Myocyte (in vitro differentiated cells): ENCODE measurements around the gene TTI1. TPM values are rescaled to one million over a fixed set of nuclear protein-coding genes. Genes with fewer than 3 reads are reported as not detected.
A peak's percentile ranks its signal among the peaks of the same experiment; 100 is the strongest.

ENCODE experiments used
- DNase-seq: peaks from one replicate; pipeline ENCODE4 v3.0.0-alpha.2; 2012; ENCODE audit warnings: low read depth
- total RNA-seq: library from RNA; depleted of rRNA; stranded (reverse); fragments of >200 nt; gene quantifications from 2 replicates; pipeline ENCODE4 v1.2.3, GENCODE V29; 2014

Gene TTI1
- total RNA-seq, 1 donor from 2014 or later = 21.8 TPM

DNA sequence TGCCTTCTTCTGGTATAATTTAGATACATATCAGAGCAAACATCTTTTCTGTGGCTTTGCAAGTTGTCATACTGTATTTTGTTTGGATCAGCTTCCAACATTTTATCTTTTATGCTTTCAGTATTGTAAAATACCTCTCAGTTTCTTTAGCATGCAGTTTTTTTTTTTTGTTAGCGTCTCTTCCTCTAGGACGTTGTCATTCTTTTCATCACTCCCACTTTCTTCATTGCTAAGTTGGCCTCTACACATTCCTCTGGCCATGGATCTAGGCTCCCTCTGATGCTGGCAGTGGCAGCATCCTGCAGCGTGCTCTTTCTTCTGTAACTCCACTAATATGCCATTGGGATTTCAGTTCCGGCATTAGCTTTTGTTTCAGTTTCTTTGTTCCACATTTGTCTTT, 22.0 kb upstream of the TTI1 start:
- DNase-seq = no peak

DNA sequence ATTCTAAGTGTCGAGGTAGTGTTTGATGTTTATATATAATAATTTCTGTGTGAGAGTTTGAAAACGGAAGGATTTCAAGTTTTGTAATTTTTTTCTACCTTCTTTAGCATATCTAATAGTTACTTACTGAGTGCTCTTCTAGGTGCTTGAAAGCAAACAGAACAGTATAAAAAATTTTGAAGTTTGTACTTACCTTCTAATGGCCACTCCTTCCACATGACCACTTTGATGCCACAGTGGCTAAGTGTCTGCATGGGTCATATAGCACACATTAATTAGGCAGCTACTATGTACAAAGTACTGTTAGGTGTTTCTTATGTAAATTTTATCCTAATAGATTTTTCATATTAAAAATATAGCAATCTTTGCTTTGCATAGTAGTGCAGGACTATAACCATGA, 21.4 kb upstream of the TTI1 start:
- no peak for DNase-seq

DNA sequence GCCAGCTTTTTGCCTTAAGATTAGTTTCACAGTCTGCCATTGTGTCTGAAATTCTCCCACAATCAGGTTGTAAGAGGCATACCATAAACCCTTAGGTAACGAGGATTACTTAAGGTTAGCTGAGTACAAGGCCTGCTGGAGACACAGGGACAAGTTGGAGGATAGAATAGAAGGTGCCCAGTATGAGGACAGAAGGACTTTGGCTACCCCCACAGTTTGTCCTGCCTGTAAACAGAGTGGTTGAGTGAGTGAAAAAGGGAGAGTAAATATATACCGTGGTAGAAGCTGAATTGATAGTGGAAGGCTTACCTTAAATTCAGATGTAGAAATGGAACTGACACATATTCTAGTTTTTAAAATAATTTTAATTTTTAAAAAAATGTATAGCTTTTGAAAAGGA, 19.6 kb upstream of the TTI1 start:
- DNase-seq = no peak

DNA sequence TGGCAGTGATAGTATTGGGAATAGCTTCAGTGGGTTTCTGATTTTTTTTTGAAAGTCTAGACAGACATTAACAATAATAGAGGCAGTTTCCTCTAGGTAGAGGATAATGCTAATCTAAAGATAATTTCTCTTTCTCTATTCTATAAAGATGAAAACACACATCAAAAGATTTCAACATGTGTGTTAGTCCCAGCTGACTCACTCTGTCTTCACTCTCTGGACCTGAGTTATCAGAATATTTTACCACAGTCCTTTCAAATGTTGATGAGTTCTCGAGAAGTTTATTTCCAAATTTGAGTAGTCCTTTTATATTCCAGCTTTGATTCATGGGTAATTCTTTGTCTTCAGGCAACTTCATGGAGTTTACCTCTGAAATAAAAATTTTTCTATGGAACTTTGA, 17.4 kb upstream of the TTI1 start:
- no peak for DNase-seq

DNA sequence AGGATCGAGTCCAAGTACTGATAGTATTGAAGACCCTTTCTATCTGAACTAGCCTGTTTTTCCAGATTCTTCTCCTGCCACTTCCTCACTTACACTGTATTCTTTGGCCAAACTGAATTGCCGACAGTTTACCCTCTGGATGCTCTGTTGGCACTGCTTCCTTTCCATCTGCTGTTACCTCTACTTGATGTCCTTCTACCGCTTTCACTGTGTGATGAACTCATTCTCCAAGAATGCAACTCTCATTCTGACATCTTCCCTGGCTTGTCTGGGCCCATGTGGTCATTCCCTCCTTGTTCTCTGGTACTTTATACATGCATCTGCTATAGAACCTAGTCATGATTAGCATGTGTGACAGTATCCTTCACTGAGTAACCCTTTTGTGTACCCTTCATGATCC, 16.5 kb upstream of the TTI1 start:
- DNase-seq = peak; percentile 59

DNA sequence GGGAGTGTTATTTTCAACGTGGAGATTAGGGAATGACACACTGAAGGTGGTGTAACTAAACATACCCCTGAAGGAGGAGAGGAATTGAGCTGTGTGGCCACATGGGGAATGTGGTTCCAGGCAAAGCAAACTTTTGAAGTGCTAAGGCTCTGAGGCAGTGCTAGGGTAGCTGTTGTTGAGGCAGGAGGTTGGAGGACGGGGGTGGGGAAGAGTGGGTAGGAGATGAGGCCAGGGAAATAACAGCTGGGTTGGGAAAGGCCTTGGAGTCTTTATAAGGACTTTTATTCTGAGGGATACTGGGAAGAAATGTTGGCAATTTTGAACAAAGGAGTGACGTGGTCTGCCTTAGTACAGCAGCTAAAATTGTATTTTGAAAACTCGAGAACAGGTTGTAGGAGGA, 13.3 kb upstream of the TTI1 start:
- DNase-seq = peak; percentile 82

DNA sequence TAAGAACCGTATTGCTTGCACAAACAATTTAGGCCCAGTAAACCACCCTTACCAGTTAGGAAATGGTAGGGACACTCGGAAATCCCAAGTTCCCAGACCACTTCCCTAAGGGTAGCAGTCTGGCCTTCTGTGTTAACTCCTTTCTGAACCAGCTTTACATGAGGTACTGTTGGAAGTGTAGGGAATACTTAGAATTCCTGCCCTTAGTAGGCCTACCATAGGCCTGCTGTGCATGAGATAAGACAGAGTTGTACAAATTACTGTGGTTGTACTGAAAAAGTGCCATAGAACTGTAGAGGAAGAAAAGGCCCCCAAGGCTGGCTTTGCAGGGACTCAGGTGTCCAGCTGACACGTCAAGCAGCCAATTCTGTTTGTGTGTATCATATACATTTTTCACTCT, 11.4 kb upstream of the TTI1 start:
- no peak for DNase-seq

DNA sequence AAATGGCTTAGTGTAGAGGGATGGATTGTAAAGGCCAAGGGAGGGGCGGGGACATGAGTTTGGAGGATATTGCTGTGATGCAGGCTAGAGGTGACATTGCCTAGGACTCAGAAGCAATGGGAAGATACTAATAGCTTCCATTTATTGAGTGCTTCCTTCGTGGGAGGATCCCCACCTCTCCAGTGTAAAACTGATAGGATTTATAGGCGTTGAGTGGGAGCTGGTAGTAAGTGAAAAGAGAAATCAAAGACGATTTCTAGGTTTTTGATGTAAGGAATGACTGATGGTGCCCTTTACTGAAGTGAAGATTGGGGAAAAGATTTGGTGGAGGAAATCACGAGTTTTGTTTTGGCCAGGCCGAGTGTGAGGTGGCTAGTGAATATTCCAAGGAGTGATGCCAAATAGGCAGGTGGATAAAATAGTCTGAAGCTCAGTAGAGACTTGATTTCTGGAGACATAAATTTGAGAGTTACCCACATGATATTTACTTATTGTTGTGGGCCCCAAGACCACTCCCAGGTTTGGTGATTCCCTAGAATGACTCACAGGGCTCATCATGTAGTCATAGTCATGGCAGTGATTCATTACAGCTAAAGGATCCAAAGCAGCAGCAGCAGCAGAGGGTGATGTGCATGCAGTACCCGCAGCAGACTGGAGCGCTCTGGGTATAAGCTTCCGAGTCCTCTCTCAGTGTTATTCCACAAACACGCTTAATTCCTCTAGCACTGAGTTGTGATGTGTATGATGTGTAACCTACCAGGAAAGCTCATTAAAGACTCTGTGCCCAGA, 10.4 kb upstream of the TTI1 start:
- peak; percentile 88 for DNase-seq

DNA sequence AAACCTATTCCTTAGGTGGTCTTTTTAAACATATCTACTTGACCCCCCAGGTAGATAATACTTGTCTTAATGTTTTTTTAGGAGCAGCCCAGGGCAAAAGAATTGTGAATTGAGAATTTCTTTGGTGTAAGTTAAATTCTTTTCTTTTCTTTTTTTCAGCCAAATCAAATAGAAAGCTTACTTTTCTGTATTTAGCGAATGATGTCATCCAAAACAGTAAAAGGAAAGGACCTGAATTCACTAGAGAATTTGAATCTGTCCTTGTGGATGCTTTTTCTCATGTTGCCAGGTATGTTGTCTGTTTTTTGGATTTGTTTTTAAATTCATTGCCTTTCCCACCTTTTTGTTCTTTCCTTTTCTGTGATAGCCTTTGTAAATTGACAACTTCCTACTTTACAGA, 7.0 kb upstream of the TTI1 start:
- no peak for DNase-seq

DNA sequence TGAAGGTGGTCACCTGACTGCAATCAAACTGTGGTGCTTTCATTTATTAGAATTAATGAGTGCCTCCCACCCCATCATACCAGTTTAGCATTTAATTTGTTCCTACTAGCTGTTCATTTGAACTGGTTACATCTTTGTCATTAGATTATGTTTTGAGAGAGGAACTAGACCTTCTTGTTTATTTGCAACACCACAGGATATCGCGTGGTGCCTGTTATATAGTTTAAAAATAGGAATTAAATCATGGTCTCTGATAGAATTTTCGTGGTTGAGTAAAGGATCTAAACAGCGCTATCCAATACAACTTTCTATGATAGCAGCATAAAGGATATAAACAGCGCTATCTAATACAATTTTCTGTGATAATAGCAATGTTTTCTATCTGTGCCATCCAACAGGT, 3.1 kb upstream of the TTI1 start:
- no peak for DNase-seq

DNA sequence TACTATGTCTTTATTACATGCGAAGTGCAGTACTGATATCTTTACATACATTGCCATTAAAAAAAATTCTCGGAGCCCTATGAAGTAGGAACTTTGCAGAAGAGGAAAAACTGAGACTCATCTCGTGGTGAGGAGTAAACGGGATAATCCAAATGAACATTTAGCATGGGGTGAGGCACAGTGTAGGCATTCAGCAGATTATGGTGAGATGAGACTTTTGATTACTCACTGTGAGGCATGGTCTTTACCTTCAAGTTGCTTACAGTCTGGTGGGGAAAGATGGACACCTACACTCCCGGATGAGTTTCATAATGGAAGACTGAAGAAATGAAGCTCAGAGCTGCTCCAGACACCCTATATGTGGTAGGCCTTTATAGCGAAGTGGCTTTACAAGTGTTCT, 1.7 kb upstream of the TTI1 start:
- no peak for DNase-seq

DNA sequence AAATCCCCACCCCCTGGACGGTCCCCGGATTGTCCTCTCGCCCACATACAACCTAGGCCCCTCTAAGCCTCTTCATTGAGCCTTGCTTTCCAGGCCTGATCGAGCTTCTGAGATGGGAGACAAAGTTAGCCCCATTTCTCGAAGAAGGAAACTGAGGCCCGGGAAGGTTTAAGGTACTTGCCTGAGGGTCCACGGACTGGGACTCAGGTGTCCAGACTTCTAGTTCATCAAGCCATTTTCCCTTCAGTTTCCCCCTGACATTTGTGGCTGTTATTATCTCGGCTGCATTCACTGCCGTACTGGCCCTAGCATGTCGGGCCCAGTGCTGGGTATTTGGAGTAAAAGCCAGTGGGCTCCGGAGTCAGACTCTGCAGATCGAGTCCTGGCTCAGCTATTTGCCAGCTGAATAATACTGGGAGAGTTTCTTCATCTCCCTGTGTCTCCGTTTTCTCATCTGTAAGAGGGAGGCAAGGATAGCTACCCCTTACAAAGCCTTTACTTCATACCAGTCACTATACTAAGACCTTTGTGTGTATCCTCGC, 923 bp upstream of the TTI1 start:
- no peak for DNase-seq

DNA sequence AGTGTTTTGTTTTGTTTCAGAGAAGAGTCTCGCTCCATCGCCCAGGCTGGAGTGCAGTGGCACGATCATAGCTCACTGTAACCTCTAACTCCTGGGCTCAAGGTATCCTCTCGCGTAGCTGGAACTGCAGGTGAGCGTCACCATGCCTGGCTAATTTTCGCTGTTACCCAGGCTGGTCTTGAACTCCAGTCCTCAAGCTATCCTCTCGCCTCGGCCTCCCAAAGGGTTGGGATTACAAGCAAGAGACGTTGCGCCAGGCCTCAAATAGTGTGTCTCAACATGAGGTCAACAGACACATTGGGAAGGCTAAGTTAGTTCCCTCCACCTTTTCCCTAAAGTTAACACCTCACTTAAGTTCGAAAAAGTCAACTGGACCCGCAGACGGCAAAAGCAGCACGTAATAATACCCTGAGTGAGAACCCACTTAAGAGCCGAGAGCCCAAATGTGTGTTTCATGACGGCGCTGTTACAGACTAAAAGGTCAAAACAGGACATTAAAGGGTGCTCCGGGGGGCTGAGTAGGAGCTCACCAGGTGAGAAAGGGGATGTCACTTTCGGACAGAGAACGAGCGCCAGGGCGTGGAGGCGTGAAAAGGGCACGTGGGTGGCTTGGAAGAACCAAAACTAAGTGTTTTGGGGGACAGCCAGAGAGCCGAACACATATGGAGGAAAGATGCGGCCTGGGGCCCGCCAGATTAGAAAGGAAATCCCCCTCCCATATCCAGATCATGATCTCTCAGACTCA, 499 bp downstream of the TTI1 start:
- no peak for DNase-seq

DNA sequence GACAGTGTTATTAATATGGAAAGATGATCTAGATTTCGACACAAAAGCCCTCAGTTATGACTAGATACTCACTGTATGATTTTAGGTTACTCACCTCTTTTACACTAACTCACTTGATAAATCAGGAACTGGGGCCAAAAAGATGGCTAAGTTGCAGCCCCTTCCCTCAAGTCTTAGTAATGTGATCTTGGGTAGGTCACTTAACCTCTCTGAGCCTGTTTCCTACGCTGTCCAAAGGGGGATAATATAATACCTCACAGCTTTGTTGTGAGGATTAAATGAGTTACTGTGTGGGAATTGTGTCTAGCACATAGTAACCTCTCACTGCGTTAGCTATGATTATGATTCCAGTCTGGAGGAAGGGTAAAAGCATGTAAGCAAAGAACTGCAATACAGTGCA, 1.3 kb downstream of the TTI1 start:
- no peak for DNase-seq

DNA sequence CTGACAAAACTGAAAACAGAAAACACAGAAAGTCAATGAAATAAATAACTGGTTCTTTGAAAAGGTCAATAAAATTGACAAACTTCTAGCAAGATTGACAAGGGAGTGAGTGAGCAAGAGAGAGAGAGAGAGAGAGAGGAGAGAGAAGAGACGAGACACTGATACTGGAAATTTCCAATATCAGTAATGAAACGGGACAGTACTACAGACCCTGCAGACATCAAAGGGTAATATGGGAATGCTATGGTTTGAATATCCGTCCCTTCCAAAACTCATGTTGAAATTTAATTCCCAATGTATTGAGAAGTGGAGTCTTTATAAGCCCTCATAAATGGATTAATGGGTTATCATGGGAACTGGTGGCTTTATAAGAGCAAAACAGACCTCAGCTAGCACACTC, 3.8 kb downstream of the TTI1 start:
- no peak for DNase-seq

DNA sequence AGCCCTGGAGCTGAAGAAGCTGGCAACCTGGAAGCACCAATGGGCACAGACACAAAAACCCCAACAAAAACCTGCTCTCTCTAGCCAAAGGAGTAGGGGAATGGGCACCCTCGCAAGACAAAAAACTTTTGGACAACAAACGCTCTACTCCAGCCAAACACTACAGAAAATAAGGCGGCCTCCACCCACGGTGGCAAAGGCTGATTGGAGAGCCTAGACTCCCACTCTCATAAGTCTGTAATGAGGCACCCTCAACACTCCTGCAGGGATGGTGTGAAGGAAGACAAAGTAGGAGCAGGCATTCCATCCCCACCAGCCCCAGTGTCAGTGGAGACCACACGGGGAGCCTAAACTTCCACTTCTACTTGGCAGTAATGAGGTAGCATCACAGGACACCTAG, 8.8 kb downstream of the TTI1 start:
- DNase-seq = no peak

DNA sequence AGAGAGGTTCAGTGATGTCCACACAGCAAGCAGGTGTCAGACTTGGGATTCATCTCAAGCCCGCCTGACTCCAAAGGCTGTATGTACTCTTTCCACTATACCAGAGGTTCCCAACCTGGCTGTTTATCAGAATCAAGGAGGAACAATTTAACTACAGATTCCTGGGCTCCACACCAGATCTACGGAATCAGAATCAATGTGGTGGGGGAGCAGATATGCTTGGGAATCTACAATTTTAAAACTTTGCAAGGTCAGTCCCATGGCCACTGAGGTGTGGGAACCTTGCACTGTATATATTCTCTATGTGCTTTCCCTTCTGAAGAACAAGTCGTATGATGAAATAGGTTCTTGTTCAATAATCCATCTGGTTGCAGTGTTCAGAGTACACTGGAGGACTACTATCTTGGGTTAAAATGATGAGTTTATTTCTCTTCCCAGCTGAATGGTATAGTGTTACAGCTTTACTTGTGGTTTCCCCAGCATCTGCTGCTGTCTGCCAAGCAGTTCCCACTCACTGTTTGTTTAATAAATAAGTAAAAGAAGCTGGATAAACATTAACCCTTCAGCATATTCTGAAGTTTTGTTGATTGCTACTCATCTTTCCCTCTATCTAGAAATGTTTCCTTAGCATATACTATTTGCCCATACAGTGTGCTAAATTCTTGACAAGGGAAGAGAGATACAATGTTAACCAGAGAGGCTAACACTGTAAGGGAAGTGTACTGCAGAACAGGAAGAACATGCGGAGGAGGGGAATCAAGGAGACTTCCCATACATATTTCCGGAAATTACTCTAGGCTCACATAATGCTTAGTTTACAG, 9.9 kb downstream of the TTI1 start:
- DNase-seq = peak; percentile 82

DNA sequence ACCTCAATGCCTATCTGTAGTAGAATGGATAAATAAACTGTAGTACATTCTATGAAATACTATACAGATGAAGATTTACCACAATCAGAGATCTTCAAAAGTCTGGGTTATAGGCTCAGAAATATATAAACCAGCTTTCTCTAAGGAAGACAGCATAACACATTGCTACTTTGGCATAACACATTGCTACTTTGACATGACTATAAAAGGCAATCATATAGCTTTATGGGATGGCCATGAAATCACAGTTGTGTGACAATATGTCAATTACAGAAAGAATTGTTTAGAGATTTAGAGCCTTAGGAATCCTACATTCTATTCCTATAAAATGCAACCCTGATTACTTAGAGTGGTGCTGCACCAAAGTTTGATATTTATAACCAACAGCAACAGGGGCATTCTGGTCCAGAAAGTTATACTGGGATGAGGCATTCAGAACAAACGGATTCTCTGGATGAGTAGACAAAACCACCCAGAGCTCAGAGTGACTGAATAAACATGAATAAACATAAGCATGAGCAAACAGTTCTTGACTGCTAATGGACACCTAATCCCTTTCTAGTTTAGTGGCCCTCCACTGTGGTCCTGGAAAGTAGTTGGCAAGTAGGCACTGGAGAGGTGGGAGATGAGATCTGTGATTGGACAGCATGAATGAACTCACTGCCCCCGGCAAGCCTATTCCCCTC, 12.0 kb downstream of the TTI1 start:
- peak; percentile 68 for DNase-seq

DNA sequence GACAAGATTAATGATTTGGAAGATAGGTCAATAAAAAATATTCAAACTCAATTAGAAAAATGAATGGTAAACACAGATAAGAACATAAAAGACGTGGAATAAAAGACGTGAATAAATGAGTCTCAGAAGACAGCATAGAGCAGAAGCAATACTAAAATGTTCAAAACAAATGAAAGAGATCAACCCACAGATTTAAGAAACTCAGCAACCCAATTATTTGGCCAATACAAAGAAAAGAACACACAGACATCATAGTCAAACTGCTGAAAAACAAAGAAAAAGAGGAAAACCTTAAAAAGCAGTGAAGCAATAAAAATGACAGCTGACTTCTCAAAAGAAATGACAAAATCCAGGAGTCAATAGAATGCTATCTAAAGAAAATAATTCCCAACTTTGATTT, 14.9 kb downstream of the TTI1 start:
- DNase-seq = no peak

DNA sequence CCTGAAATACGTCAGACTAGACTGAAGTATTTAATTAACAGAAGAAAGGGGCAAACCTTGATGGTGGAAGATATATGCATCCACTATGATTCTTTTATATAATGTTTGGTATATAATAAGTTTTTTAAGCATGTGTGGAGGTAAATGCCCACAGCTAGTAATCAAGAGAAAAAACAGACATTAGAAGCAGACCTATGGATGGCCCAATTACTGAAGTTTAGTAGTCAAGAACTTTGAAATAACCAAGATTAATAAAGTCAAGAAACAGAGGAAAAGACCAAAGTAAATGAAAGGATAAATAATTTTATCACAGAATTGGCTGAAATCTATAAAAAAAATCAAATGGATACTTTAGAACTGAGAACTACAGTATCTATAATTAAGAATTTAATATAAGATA, 15.3 kb downstream of the TTI1 start:
- DNase-seq = no peak

DNA sequence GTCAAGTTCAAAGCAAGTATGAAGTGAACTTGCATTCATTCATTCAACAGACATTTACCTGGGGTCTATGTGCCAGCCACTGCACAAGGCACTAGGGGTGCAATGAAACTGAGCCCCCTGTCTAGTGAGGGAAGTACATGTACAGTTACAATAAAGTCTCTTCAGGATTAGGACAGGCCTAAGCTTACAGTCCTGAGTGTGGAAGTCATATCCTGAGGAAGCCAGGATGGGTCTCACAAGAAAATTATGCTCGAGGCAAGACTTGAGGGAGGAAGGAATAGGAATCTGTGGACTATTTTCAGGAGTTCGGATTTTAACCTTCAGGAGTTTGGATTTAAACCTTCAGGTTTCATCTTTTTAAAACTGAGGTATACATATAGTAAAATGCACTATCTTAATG, 19.4 kb downstream of the TTI1 start:
- no peak for DNase-seq
